Fibroblast of mammary gland (primary cell): ENCODE measurements around the gene LRP1B.

Source experiments
- DNase-seq: peaks from one replicate; pipeline ENCODE4 v3.0.0-alpha.2; 2010; ENCODE audit warnings: low read depth
- H3K4me3 ChIP-seq: 2 replicates; pipeline ENCODE4 v1.5.1; 2011; ENCODE audit warnings: low read depth, mild to moderate bottlenecking, low read length, moderate library complexity; ENCODE audit not compliant: control insufficient read depth
- CTCF ChIP-seq: conservative IDR thresholded peaks from 2 replicates; pipeline ENCODE4 v1.5.1; 2011; ENCODE audit warnings: low read depth, low read length, inconsistent platforms; ENCODE audit not compliant: control insufficient read depth, insufficient read depth

Gene LRP1B

DNA sequence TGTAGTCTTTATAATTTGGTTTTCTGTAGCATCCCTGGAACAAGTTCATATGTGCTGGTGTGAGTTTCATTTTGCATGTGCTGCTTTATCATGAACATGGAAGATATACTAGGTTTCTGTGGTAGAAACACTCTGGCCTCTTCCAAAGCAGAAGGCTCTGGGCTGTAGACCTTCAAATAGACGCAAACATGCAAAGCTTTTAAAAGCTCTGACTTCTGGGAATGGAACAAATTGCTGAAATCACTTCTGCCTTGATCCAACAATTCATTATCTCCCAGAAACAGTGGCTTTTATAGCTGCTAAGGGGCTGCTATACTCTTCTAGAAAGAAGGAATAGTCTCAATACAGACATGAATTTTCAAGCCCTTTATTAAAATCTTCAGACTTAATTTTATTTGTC is 382.2 kb downstream of the LRP1B start:
- no peak for DNase-seq
- TF ChIP-seq CTCF, result no peak
- H3K4me3 ChIP-seq, result no peak overlapping the region

- no peak for TF ChIP-seq CTCF
- no peak overlapping the region for H3K4me3 ChIP-seq
- no peak for DNase-seq
These were observed 389.2 kb downstream of the LRP1B start for GRCh38 chr2:141741652-141742051.

DNA sequence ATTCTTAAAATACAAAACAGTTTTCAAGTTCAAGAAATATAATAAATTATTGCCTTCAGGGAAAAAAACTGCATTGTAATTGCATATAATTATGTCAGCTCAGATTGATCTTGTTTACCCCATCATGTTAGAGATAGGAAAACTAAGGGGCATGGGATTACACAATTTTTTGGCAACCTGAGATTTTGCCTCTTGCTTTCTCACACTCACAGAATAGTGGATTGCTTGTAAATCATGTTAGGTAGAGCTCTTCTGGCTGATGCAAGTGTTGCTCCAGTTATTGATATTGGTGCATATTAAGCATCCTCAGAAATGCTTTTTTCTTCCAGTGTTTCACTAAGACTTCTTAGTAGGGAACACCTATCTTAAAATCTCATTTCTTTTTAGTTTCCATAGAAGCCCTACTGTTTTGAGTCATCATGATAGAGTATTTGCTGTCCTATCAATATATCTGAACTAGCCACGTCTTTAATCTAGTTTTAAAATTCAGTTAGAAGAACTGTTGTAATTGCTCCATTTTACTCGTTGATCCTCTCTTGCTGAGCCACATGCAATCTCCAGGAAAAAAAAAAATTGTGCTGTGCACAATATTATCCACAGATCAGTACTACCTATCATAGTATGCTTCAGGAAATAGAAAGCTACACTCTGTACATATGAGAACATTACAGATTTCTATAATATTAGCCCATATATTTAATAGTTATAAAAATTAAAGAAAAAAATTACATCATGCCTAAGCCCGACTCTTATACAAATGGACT is 393.1 kb downstream of the LRP1B start:
- no peak overlapping the region for H3K4me3 ChIP-seq
- no peak for DNase-seq
- no peak for TF ChIP-seq CTCF

GRCh38 chr2:141736466-141736865 is 394.4 kb downstream of the LRP1B start:
- TF ChIP-seq CTCF, result no peak
- DNase-seq, result no peak
- no peak overlapping the region for H3K4me3 ChIP-seq

DNA sequence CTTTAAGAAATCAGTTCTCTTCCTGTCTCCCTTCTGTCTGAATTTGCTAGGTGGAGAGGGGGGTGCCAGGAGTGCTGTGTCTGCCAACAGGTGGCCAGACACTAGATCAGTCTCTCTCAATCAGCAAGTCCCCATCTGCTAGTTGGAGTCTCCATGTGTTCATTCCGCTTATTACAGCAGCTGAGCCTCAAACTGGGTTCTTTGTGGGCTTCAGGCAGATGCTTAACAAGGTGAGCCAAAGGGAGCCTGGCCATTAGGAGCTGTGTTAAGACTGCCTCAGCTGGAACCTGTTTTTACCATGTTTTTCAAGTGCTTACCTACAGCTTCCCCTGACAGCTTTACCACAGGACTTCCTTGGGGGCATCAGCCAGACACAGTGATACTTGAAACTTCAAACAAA is 401.9 kb downstream of the LRP1B start:
- no peak overlapping the region for H3K4me3 ChIP-seq
- DNase-seq, result no peak
- no peak for TF ChIP-seq CTCF

DNA sequence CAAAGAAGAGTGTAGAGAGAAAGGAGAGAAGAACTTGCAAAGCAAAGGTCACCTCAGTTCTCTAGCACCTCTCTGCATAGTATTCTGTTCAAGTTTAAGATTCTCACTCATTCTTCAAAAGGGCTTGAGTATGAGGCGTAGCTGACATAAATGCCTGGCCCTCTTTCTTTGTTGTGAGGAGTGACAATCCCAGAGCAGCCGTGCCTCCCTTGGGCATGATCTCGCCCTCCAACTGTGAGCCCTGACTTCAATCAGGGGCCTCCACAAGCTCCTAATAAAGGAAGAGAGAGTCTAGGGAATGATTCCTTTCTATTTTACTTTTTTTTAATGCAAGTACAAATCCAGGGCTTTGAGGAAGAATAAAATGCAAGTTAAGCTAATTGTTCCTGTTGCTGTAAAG is 402.7 kb downstream of the LRP1B start:
- DNase-seq, result no peak
- no peak overlapping the region for H3K4me3 ChIP-seq
- no peak for TF ChIP-seq CTCF
